HL-60 (cell line): Measurements from ENCODE around the gene PRDM8.

Experiments used
- DNase-seq, 2 experiments: peaks; one replicate each; pipeline ENCODE4 v3.0.0-alpha.2; 2010 to 2020; ENCODE audit warnings: low read depth in 1 of 2, low spot score in 1 of 2
- H3K27ac ChIP-seq: fragments of 250-450 bp; sonication (Bioruptor Pico); replicated peaks from 2 replicates; pipeline ENCODE4 v1.5.1; 2020; ENCODE audit warnings: mild to moderate bottlenecking, moderate library complexity
- H3K27me3 ChIP-seq: fragments of 250-450 bp; sonication (Bioruptor Pico); 2 replicates; pipeline ENCODE4 v1.5.1; 2021; ENCODE audit warnings: mild to moderate bottlenecking, moderate library complexity; ENCODE audit not compliant: insufficient read depth, poor library complexity, severe bottlenecking
- H3K4me3 ChIP-seq: replicated peaks from 2 replicates; pipeline ENCODE4 v1.5.1; 2011; ENCODE audit warnings: mild to moderate bottlenecking, control low read depth, low read length; ENCODE audit not compliant: insufficient read depth
- CTCF ChIP-seq: IDR thresholded peaks from one replicate; pipeline ENCODE4 v1.5.1; 2011; ENCODE audit warnings: low read length, control low read depth, inconsistent platforms; ENCODE audit not compliant: insufficient read depth
- GABPA ChIP-seq: IDR thresholded peaks from 2 replicates; pipeline ENCODE4 v1.6.1; 2012; ENCODE audit warnings: low read depth
- POLR2AphosphoS5 ChIP-seq: IDR thresholded peaks from 2 replicates; pipeline ENCODE4 v1.6.1; 2012; ENCODE audit warnings: low read depth
- SPI1 ChIP-seq: IDR thresholded peaks from 2 replicates; pipeline ENCODE4 v1.6.1; 2012; ENCODE audit warnings: low read depth, mild to moderate bottlenecking, borderline replicate concordance
- TF ChIP-seq, protein P1 (sequence below): IDR thresholded peaks from 2 replicates; pipeline ENCODE4 v1.6.1; 2012; ENCODE audit warnings: low read depth; ENCODE audit not compliant: insufficient replicate concordance

PRDM8 gene

GRCh38 chr4:80201252-80202151, 4.2 kb downstream of the PRDM8 start:
- peaks cover 17% of the 10 kb centered on the region for H3K27me3 ChIP-seq
- H3K27ac ChIP-seq, result peak overlapping the region; percentile 57
- TF ChIP-seq CTCF, result no peak
- peak; percentile 55 for TF ChIP-seq POLR2AphosphoS5
- TF ChIP-seq GABPA, result no peak
- TF ChIP-seq SPI1, result peak; percentile 32; the same call in 1 of the 2 replicates
- TF ChIP-seq, protein P1, sequence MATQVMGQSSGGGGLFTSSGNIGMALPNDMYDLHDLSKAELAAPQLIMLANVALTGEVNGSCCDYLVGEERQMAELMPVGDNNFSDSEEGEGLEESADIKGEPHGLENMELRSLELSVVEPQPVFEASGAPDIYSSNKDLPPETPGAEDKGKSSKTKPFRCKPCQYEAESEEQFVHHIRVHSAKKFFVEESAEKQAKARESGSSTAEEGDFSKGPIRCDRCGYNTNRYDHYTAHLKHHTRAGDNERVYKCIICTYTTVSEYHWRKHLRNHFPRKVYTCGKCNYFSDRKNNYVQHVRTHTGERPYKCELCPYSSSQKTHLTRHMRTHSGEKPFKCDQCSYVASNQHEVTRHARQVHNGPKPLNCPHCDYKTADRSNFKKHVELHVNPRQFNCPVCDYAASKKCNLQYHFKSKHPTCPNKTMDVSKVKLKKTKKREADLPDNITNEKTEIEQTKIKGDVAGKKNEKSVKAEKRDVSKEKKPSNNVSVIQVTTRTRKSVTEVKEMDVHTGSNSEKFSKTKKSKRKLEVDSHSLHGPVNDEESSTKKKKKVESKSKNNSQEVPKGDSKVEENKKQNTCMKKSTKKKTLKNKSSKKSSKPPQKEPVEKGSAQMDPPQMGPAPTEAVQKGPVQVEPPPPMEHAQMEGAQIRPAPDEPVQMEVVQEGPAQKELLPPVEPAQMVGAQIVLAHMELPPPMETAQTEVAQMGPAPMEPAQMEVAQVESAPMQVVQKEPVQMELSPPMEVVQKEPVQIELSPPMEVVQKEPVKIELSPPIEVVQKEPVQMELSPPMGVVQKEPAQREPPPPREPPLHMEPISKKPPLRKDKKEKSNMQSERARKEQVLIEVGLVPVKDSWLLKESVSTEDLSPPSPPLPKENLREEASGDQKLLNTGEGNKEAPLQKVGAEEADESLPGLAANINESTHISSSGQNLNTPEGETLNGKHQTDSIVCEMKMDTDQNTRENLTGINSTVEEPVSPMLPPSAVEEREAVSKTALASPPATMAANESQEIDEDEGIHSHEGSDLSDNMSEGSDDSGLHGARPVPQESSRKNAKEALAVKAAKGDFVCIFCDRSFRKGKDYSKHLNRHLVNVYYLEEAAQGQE, result no peak
- H3K4me3 ChIP-seq, result peak overlapping the region; percentile 55
- DNase-seq, result peak; percentile 73 to 79

DNA sequence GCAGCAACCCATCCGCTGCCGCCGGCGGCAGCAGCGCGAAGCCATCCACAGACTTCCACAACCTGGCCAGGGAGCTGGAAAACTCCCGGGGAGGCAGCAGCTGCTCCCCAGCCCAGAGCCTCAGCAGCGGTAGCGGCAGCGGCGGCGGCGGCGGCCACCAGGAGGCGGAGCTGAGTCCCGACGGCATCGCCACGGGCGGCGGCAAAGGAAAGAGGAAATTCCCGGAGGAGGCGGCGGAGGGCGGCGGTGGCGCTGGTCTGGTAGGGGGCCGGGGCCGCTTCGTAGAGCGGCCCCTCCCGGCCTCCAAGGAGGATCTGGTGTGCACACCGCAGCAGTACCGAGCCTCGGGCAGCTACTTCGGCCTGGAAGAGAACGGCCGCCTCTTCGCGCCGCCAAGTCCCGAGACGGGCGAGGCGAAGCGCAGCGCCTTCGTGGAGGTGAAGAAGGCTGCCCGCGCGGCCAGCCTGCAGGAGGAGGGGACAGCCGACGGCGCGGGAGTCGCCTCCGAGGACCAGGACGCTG, 4.9 kb downstream of the PRDM8 start:
- TF ChIP-seq CTCF (peak; percentile 24), POLR2AphosphoS5 (peak; percentile 36), GABPA (no peak), SPI1 (no peak)
- TF ChIP-seq, protein P1, result no peak

DNA sequence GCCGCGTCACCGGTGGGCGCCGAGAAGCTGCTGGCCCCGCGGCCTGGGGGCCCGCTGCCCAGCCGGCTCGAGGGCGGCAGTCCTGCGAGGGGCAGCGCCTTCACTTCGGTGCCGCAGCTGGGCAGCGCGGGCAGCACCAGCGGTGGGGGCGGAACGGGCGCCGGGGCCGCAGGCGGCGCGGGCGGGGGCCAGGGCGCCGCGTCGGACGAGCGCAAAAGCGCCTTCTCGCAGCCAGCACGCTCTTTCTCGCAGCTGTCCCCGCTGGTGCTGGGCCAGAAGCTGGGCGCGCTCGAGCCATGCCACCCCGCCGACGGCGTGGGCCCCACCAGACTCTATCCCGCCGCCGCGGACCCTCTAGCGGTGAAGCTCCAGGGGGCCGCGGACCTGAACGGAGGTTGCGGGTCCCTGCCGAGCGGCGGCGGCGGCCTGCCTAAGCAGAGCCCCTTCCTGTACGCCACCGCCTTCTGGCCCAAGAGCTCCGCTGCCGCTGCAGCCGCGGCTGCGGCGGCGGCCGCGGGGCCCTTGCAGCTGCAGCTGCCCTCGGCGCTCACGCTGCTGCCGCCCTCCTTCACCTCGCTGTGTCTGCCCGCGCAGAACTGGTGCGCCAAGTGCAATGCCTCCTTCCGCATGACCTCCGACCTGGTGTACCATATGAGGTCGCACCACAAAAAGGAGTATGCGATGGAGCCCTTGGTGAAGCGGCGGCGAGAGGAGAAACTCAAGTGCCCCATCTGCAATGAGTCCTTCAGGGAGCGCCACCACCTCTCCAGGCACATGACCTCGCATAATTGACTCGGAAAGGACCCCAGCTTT, 5.6 kb downstream of the PRDM8 start:
- Histone ChIP-seq H3K27me3 (peaks cover 6% of the 10 kb centered on the region), H3K27ac (peak overlapping the region; percentile 54; the same call in 1 of the 2 replicates), H3K4me3 (peak overlapping the region; percentile 55)
- DNase-seq, result peak; percentile 57 to 64
- no peak for TF ChIP-seq SPI1
- TF ChIP-seq POLR2AphosphoS5, result peak; percentile 75
- TF ChIP-seq GABPA, result no peak
- no peak for TF ChIP-seq CTCF
- TF ChIP-seq, protein P1, result no peak

More for the DNA sequence above, 4.9 kb downstream of the PRDM8 start:
- Histone ChIP-seq H3K4me3 (peak overlapping the region; percentile 55), H3K27ac (peak overlapping the region; percentile 57), H3K27me3 (peaks cover 11% of the 10 kb centered on the region)
- peak in 1 of 2 experiments; percentile 82 for DNase-seq
